Activated CD8-positive, alpha-beta T cell treated with anti-CD3 and anti-CD28 coated beads for 36 hours (primary cell): ENCODE data around the gene PCDHGB3. TPM values are rescaled to one million over a fixed set of nuclear protein-coding genes. Genes with fewer than 3 reads are reported as not detected.
"Not testable (repeated sequence)": the region's sequence is repeated elsewhere in the genome, so short reads cannot be mapped to it uniquely, and the experiment has no call there.

Source experiments
- ATAC-seq: fragments of 200-7000 bp; cut with Tn5 transposase; one replicate; pipeline ENCODE4 v1.10.0; 2021; ENCODE audit warnings: mild to moderate bottlenecking, moderate library complexity
- CTCF ChIA-PET: fragments of 350-600 bp; sonication (Branson Sonifier 250); formaldehyde crosslinking; loops from one replicate; lab custom pipeline; 2021; ENCODE audit warnings: antibody characterized with exemption; lab: Charles Lee
- POLR2A ChIA-PET: fragments of 350-600 bp; sonication (Branson Sonifier 250); formaldehyde crosslinking; loops from one replicate; lab custom pipeline; 2021; ENCODE audit warnings: antibody characterized with exemption; lab: Charles Lee
- DNase-seq: peaks from one replicate; pipeline ENCODE4 v3.0.0-alpha.2; 2020
- H3K27ac Mint-ChIP-seq: one replicate; pipeline ENCODE4 v1.8.0; 2021; ENCODE audit warnings: mild to moderate bottlenecking, mixed read lengths
- H3K27me3 Mint-ChIP-seq: one replicate; pipeline ENCODE4 v1.8.0; 2021; ENCODE audit warnings: mixed read lengths
- H3K36me3 Mint-ChIP-seq: one replicate; pipeline ENCODE4 v1.8.0; 2021; ENCODE audit warnings: low read depth, mixed read lengths
- H3K4me1 Mint-ChIP-seq: one replicate; pipeline ENCODE4 v1.8.0; 2021; ENCODE audit warnings: low read depth, mixed read lengths
- H3K4me3 Mint-ChIP-seq: one replicate; pipeline ENCODE4 v1.8.0; 2021; ENCODE audit warnings: mild to moderate bottlenecking, moderate library complexity, mixed read lengths
- H3K9me3 Mint-ChIP-seq: one replicate; pipeline ENCODE4 v1.8.0; 2021; ENCODE audit warnings: mixed read lengths
- intact Hi-C: fragments of 100-400 bp; cut with micrococcal nuclease; formaldehyde crosslinking; loops from one replicate; pipeline ENCODE4 v1.10.0; 2022
- total RNA-seq, 2 experiments: library from RNA; stranded (reverse); gene quantifications; one replicate each; pipeline ENCODE4 v1.2.3, GENCODE V29; 2021
- TF ChIP-seq, protein P1 (sequence below): fragments of 200-600 bp; IDR thresholded peaks from one replicate; pipeline ENCODE4 v1.8.0; 2022; ENCODE audit warnings: antibody characterized with exemption, mild to moderate bottlenecking

PCDHGB3 gene
- total RNA-seq, 2 experiments from 2014 or later, result 0.07 to 0.16 TPM

DNA sequence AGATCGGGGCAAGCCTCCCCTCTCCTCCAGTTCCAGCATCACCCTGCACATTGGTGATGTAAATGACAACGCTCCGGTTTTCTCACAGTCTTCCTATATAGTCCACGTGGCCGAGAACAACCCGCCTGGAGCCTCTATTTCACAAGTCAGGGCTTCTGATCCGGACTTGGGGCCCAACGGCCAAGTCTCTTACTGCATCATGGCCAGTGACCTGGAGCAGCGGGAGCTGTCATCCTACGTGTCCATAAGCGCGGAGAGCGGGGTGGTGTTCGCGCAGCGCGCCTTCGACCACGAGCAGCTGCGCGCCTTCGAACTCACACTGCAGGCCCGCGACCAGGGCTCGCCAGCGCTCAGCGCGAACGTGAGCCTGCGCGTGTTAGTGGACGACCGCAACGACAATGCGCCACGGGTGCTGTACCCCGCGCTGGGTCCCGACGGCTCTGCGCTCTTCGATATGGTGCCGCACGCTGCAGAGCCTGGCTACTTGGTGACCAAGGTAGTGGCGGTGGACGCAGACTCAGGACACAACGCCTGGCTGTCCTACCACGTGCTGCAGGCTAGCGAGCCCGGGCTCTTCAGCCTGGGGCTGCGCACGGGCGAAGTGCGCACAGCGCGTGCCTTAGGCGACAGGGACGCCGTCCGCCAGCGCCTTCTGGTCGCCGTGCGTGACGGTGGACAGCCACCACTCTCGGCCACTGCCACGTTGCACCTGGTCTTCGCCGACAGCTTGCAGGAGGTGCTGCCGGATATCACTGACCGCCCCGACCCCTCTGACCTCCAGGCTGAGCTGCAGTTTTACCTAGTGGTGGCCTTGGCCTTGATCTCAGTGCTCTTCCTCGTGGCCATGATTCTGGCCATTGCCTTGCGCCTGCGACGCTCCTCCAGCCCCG lies 19.4 kb downstream of the PCDHGB3 start:
- intact Hi-C loops, result no loop called here

DNA sequence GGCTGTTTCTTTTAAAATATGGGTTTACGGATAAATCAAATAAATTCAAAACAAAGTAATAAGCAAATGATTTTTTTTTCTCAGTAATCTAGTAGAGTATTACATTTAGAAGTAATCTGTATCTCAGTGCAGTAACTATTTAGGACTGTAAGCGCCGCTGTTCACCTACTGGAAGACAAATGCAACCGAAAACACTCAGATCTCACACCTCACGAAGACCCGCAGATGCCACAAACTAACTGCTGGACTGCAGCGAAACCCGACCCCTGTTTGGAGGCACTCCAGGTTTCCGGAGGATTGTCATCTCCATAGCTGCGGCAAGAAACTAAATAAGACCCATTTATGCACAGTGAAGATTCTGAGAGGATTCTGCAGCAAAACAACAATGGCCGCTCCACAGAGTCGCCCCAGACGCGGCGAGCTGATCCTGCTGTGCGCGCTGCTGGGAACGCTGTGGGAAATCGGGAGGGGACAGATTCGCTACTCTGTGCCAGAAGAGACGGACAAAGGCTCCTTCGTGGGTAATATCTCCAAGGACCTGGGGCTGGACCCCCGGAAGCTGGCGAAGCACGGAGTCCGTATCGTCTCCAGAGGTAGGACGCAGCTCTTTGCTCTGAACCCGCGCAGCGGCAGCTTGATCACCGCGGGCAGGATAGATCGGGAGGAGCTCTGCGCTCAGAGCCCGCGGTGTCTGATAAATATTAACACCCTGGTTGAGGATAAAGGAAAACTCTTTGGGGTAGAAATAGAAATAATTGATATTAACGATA lies 22.6 kb downstream of the PCDHGB3 start, which contains the start of gene PCDHGA8:
TSS of gene PCDHGA8 (plus strand) at position 205 of the 770 bp plus-strand sequence. CDS start at position 386, 181 bp downstream.
- ChIA-PET POLR2A (no interaction called here), CTCF (interaction anchor here (1.0 to 2.2 kb wide), 9 partner anchors 15 to 206 kb away, joined by 3 to 9 read pairs (median 3); partner anchors contain the start of genes PCDHB9, PCDHGA1, PCDHGA10 and PCDHGA11)
- Mint-ChIP-seq H3K4me1 (peaks cover 2% of the 10 kb centered on the region), H3K4me3 (no peak within 1 kb of the TSS), H3K27me3 (peaks cover 57% of the 10 kb centered on the region), H3K9me3 (peaks cover 31% of the 10 kb centered on the region), H3K27ac (no peak within 1 kb of the TSS), H3K36me3 (peaks cover 19% of the 10 kb centered on the region)
- intact Hi-C loops, result no loop called here
- DNase-seq (no peak), ATAC-seq (no peak)
- TF ChIP-seq, protein P1, sequence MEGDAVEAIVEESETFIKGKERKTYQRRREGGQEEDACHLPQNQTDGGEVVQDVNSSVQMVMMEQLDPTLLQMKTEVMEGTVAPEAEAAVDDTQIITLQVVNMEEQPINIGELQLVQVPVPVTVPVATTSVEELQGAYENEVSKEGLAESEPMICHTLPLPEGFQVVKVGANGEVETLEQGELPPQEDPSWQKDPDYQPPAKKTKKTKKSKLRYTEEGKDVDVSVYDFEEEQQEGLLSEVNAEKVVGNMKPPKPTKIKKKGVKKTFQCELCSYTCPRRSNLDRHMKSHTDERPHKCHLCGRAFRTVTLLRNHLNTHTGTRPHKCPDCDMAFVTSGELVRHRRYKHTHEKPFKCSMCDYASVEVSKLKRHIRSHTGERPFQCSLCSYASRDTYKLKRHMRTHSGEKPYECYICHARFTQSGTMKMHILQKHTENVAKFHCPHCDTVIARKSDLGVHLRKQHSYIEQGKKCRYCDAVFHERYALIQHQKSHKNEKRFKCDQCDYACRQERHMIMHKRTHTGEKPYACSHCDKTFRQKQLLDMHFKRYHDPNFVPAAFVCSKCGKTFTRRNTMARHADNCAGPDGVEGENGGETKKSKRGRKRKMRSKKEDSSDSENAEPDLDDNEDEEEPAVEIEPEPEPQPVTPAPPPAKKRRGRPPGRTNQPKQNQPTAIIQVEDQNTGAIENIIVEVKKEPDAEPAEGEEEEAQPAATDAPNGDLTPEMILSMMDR, result peak; percentile 33

More for the DNA sequence above, 19.4 kb downstream of the PCDHGB3 start:
- Mint-ChIP-seq H3K9me3 (peaks cover 41% of the 10 kb centered on the region), H3K27ac (no peak overlapping the region), H3K4me3 (no peak overlapping the region), H3K36me3 (peaks cover 20% of the 10 kb centered on the region), H3K27me3 (peaks cover 67% of the 10 kb centered on the region), H3K4me1 (peaks cover 2% of the 10 kb centered on the region)
- POLR2A ChIA-PET, result no interaction called here
- ATAC-seq (no peak), DNase-seq (no peak)
- CTCF ChIA-PET, result interaction anchor here (0.7 to 1.5 kb wide), 9 partner anchors 15 to 202 kb away, joined by 3 to 5 read pairs (median 3); partner anchors contain the start of genes PCDHGA11, PCDHGA3, PCDHGB3 and PCDHGB6
- TF ChIP-seq, protein P1, result no peak

DNA sequence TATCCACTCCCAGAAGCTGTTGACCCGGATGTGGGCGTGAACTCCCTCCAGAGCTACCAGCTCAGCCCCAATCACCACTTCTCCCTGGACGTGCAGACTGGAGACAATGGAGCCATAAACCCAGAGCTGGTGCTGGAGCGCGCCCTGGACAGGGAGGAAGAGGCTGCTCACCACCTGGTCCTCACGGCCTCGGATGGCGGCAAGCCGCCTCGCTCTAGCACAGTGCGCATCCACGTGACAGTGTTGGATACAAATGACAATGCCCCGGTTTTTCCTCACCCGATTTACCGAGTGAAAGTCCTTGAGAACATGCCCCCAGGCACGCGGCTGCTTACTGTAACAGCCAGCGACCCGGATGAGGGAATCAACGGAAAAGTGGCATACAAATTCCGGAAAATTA lies 23.2 kb downstream of the PCDHGB3 start:
- no peak for DNase-seq
- Mint-ChIP-seq H3K27ac (no peak overlapping the region), H3K36me3 (peaks cover 19% of the 10 kb centered on the region), H3K27me3 (peaks cover 57% of the 10 kb centered on the region), H3K4me3 (no peak overlapping the region), H3K4me1 (peaks cover 2% of the 10 kb centered on the region), H3K9me3 (peaks cover 29% of the 10 kb centered on the region)
- TF ChIP-seq, protein P1, result no peak
- POLR2A ChIA-PET, result no interaction called here
- no peak for ATAC-seq
- CTCF ChIA-PET, result interaction anchor here (0.6 to 2.2 kb wide), 6 partner anchors 14 to 92 kb away, joined by 3 to 9 read pairs (median 3); partner anchors contain the start of genes PCDHGA1, PCDHGA10, PCDHGA12 and PCDHGB6
- intact Hi-C loops, result no loop called here

DNA sequence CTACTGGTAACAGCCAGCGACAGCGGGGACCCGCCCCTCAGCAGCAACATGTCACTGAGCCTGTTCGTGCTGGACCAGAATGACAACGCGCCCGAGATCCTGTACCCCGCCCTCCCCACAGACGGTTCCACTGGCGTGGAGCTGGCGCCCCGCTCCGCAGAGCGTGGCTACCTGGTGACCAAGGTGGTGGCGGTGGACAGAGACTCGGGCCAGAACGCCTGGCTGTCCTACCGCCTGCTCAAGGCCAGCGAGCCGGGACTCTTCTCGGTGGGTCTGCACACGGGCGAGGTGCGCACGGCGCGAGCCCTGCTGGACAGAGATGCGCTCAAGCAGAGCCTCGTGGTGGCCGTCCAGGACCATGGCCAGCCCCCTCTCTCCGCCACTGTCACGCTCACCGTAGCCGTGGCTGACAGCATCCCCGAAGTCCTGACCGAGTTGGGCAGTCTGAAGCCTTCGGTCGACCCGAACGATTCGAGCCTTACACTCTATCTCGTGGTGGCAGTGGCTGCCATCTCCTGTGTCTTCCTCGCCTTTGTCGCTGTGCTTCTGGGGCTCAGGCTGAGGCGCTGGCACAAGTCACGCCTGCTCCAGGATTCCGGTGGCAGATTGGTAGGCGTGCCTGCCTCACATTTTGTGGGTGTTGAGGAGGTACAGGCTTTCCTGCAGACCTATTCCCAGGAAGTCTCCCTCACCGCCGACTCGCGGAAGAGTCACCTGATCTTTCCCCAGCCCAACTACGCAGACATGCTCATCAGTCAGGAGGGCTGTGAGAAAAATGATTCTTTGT lies 24.6 kb downstream of the PCDHGB3 start:
- ATAC-seq, intact Hi-C loops, H3K4me3 Mint-ChIP-seq, DNase-seq, H3K4me1 Mint-ChIP-seq, H3K27ac Mint-ChIP-seq, POLR2A ChIA-PET: not testable (repeated sequence)
- H3K27me3 Mint-ChIP-seq, result peaks cover 55% of the 10 kb centered on the region
- CTCF ChIA-PET, result interaction anchor here (3.6 kb wide), 1 partner anchor 19 kb away, joined by 19 read pairs; the partner anchor contains the start of gene PCDHGA10
- peaks cover 29% of the 10 kb centered on the region for H3K9me3 Mint-ChIP-seq
- H3K36me3 Mint-ChIP-seq, result peaks cover 23% of the 10 kb centered on the region
